Hypothalamus (tissue), 51 donors: ENCODE results near the gene EYS.
"Not testable (repeated sequence)": the region's sequence is repeated elsewhere in the genome, so short reads cannot be mapped to it uniquely, and the experiment has no call there.

ENCODE experiments used
- DNase-seq, 51 donors: peaks; one replicate each; lab custom pipeline; 2025; lab: John Stamatoyannopoulos, UW

EYS gene

GRCh38 chr6:65113581-65113980, 593.4 kb downstream of the EYS start:
- DNase-seq = no peak

GRCh38 chr6:65112435-65112834, 594.6 kb downstream of the EYS start:
- DNase-seq = no peak

GRCh38 chr6:65110031-65110430, 597.0 kb downstream of the EYS start:
- no peak for DNase-seq

DNA sequence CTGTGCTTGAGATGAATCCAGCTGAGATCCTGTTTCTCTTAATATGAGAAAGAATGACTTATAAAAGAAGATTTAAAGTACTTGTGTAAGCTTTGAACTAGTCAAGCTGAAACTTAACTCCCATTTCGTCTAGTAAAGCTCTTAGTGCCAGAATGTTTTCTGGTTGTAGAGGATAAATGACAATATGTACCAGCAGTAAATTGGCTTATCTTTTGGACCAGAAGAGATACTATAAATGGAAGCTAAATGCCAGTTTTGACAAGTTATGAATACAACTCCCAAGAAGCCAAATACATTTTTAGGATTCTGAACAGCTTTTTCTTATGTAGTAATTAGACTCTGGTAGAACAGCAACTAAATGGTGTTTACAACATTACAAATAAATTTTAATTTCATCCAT, 608.7 kb downstream of the EYS start:
- DNase-seq = no peak

DNA sequence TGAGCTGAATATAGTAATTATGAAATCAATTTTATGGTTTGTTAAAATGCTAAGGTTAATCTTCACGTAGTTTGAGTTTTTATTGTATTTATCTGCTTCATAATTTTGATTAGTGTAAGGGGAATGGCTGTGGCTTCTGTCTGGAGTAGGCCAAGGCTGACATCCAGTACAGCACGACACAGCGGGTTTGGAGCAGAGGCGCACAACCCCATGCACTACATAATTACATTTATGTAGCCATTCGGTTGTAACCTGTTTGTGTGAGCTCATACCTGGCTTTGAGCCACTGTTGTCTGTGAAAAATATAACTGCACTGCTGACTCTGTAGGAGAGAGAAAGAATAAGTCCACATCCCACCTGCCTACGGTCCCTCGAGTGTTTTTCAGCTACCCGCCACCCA, 615.5 kb downstream of the EYS start:
- no peak for DNase-seq

DNA sequence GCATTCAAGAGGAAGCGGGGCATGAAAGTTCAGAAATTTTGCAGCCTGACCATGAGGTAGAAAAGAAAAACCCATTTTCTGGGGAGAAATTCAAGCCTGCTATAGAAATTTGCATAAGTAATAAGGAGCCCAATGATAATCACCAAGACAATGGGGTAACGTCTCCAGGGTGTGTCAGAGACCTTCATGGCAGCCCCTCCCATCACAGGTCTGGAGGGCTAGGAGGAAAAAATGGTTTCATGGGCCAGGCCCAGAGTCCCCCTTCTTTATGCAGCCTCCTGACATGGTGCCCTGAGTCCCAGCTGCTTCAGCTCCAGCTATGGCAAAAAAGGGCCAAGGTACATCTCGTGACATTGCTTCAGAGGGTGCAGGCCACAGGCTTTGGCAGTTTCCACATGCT, 618.5 kb downstream of the EYS start:
- DNase-seq = no peak

DNA sequence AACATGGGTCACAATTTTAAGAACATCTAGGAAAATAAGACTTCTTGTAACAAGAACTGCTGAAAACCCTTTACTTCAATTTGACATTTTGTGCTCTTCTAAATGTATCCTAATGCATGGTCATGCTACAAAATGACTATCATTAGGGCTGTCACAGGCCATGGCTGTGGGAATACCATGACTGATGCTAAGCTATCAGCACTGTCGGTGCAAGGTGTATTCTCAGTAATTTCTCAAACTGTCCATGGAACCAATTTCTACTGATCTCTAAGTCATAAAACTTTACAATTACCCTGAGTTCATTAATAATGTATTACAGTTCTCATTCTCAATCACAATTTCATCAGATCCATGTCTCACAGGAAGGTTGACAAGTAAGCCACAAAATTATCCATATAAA, 625.3 kb downstream of the EYS start:
- no peak for DNase-seq

GRCh38 chr6:65075705-65076230, 631.3 kb downstream of the EYS start:
- DNase-seq = no peak

DNA sequence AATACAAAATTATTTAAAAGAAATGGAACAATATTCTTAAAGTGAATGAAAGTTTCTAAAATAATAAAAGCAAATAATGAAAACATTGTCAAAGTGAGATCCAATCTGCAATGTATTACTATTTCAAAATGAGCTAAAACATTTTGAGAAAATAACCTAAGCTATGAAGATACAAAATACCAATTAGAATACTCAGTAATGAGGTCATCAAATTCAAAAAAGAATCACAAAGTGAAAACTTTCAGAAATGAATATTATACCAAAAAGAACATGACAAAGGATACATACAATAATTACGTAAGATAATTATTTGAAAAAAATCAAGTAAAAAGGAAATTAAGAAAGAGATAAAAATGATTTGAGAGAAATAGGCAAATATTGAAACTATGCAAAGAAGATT, 634.5 kb downstream of the EYS start:
- no peak for DNase-seq

DNA sequence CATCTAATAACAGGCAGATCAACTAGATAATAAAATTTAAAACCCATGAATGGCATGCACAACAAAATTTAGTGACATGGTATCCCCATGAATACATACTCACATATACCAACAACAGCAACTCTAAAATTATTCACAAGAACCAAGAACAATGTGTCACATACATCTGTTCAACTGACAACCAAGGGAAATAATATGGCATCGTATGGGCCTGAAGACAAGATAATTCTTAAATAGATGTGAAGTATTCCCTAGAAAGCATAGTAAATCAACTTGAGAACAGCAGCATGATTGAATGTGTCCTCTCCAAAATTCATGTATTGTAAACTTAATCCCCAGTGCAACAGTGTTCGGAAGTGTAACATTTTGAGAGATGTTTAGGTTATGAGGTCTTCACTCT, 635.5 kb downstream of the EYS start:
- no peak for DNase-seq

- DNase-seq = no peak
These were observed 642.2 kb downstream of the EYS start for GRCh38 chr6:65064844-65065243.

- no peak for DNase-seq
These were observed 647.5 kb downstream of the EYS start for GRCh38 chr6:65059568-65059967.

DNA sequence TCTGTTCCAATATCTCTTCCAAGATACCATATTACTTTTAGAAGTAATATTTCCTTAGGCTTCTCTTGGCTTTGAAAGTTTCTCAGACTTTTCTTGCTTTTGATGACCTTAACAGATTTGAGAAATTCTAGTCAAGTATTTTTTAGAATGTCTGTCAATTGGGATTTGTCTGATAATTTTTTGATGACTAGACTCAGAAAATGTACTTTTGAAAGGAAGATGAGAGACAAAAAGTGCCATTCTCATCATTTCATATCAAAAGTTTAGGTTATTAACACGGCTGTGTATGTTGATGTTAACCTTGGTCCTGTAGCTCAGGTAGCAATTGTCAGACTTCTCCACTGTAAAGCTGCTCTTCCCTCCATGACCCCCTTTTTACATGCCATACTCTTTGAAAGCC, 651.5 kb downstream of the EYS start:
- DNase-seq = no peak

DNA sequence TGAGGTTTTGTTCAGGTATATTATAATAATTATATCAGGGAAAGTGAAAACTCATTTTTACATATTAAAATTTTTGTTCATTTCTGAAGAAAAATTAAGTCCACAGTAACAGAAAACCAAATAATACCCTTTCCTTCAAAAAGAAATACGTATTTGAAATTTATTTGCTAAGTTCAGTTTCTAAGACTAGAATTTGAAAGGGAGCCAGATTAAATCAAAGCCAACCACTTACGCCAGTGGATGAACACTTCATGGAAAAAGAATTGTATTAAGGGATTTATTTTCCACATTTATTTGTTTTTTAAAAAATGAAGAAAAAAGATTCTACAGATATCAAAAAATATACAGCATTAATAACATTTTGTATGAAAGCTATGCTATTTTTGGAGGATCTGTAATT, 654.4 kb downstream of the EYS start:
- DNase-seq = no peak

DNA sequence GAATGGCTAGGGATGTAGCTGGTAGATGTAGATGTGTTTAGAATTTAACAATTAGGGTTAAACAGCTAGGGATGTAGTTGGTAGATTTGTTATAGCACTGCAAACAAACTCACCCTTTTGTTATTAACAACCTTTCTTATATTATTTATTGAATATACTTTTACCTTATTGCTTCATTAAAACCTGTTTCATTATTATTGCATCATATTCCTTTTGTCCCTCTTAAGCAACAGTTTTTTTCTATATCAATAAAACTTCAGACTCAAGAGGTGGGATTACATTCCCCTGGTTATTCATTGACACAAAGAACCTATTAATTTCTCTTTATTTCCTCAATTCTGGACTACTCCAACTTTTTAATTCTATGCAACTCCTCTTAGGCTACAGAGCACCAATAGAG, 661.2 kb downstream of the EYS start:
- no peak for DNase-seq

DNA sequence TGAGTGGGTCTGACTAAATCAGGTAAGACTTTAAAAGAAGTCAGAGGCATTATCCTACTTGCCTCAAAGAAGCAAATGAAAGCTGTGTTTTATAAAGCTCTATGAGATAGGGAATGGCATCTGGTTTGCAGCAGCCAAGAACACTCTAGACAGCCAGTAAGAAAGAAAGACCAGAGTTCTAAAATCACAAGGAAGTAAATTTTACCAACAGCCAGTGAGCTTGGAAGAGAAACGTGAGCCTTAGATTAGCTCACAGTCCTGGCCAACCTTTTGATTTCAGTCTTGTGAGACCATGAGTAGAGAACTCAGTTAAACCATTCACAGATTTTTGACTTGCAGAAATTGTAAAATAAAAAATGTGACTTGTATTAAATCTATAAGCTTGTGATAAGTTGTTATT, 693.0 kb downstream of the EYS start:
- DNase-seq = no peak

DNA sequence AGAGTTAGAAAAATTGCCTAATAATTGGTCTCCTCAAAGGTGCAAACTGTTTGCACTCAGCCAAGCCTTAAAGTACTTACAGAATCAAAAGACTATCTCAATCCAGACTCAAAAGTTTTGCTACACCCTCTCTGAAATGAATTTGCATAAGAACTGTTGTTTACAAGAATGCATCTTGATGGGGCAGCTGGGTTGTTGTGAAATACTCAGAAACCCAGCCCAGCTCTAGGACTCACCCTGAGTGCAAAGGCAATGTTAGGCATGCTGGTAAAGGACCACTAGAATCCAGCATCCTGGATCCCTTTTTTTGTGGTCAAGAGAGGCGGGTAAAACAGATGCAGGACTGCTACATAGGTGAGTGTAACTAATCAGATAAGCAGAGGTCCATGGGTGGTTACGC, 700.2 kb downstream of the EYS start:
- DNase-seq = no peak

DNA sequence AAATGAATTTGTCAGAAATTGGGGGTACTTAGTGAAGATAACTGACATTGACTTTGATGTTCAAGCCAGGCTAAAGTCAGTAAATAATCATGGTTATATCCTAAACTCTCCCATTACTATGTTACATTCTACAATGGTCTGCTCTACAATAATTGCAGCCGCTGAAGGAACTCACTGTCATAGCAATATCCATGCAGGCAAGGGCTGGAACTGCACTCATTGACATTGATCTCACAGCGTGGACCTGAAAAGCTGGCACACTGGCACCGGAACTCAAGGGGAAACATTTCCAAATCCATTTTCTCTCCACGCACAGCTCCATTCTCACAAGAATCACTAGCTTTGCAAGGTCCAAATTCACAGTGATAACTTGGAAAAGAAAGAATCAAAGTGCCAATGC, 702.7 kb downstream of the EYS start:
- no peak for DNase-seq

DNA sequence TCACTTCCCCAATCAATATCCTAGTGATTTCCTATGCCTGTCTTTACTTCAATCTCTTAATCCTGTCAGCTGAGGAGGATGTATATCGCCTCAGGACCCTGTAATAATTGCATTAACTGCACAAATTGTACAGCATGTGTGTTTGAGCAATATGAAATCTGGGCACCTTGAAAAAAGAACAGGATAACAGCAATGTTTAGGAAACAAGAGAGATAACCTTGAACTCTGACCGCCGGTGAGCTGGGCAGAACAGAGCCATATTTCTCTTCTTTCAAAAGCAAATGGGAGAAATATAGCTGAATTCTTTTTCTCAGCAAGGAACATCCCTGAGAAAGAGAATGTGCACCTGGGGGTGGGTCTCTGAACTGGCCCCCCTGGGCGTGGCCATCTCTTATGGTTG, 704.1 kb downstream of the EYS start:
- DNase-seq = not testable (repeated sequence)

- DNase-seq = no peak
These were observed 706.2 kb downstream of the EYS start for GRCh38 chr6:65000815-65001214.

- DNase-seq = no peak
These were observed 708.8 kb downstream of the EYS start for GRCh38 chr6:64998204-64998603.

DNA sequence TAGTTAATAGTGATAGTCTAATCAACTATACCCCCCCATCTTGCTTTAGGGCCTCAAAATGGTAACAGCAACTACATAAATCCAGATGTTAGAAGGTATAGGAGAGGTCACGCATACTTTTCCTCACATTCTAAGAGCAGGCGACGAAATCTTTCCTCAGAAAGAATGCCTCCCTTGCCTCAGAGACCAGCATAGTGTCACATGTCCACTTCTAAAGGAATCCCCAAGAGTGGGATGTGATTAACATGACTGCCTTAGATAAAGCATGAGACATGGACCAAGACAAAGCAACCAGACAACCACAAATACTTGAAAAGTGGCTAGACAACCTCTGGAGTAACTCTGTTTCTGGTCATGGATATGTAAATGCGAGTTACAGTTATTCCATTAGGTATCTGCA, 710.7 kb downstream of the EYS start:
- no peak for DNase-seq

GRCh38 chr6:64990652-64991304, 716.2 kb downstream of the EYS start:
- no peak for DNase-seq
